Nephron (organoid): ENCODE measurements around the gene WDCP.

Experiments
- H3K27ac Mint-ChIP-seq, 3 experiments: 2 replicates each; pipeline ENCODE4 v1.8.0; 2020; ENCODE audit warnings: mixed read lengths in 3 of 3, mild to moderate bottlenecking in 2 of 3, moderate library complexity in 1 of 3
- H3K27me3 Mint-ChIP-seq: 2 replicates; pipeline ENCODE4 v1.8.0; 2021; ENCODE audit warnings: low read depth, mild to moderate bottlenecking, moderate library complexity, mixed read lengths
- H3K36me3 Mint-ChIP-seq: 2 replicates; pipeline ENCODE4 v1.8.0; 2020; ENCODE audit warnings: low read depth, mixed read lengths
- H3K4me1 Mint-ChIP-seq: 2 replicates; pipeline ENCODE4 v1.8.0; 2020; ENCODE audit warnings: mixed read lengths
- H3K4me3 Mint-ChIP-seq, 3 experiments: 2 replicates each; pipeline ENCODE4 v1.8.0; 2020; ENCODE audit warnings: mild to moderate bottlenecking in 3 of 3, mixed read lengths in 3 of 3, moderate library complexity in 2 of 3
- H3K9me3 Mint-ChIP-seq: 2 replicates; pipeline ENCODE4 v1.8.0; 2020; ENCODE audit warnings: mixed read lengths
- TF ChIP-seq, protein P1 (sequence below), 3 experiments: fragments of 200-600 bp; sonication (generic); IDR thresholded peaks; one replicate each; pipeline ENCODE4 v1.5.0; 2021; ENCODE audit warnings: antibody characterized with exemption in 3 of 3; ENCODE audit not compliant: unreplicated experiment in 3 of 3

WDCP gene

DNA sequence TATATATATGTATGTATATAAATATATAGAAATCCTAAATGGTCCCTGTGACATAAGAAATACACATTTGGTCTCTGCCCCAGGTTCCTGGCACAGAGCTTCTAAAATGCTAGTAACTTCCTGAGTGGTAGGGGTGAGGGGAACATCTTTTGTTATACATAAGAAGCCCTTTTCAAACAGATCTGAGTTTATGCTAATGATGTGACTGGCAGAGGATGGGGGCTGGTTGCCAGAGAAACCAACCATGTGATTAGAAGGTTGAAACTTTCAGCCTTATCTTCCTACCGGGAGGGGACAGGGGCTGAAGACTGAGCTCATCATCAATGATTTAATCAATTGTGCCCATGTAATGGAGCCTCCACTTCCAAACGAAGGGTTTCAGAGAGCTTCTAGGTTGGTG, 21.0 kb downstream of the WDCP start:
- peaks cover 57% of the 10 kb centered on the region for H3K36me3 Mint-ChIP-seq
- TF ChIP-seq, protein P1, sequence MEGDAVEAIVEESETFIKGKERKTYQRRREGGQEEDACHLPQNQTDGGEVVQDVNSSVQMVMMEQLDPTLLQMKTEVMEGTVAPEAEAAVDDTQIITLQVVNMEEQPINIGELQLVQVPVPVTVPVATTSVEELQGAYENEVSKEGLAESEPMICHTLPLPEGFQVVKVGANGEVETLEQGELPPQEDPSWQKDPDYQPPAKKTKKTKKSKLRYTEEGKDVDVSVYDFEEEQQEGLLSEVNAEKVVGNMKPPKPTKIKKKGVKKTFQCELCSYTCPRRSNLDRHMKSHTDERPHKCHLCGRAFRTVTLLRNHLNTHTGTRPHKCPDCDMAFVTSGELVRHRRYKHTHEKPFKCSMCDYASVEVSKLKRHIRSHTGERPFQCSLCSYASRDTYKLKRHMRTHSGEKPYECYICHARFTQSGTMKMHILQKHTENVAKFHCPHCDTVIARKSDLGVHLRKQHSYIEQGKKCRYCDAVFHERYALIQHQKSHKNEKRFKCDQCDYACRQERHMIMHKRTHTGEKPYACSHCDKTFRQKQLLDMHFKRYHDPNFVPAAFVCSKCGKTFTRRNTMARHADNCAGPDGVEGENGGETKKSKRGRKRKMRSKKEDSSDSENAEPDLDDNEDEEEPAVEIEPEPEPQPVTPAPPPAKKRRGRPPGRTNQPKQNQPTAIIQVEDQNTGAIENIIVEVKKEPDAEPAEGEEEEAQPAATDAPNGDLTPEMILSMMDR (IDR thresholded peaks at IDR 0.05; ENCODE audit: unreplicated experiment in 3 of 3): no peak
- H3K27me3 Mint-ChIP-seq: no peaks in the 10 kb centered on the region
- no peaks in the 10 kb centered on the region for H3K9me3 Mint-ChIP-seq
- no peaks in the 10 kb centered on the region for H3K4me1 Mint-ChIP-seq
- H3K4me3 Mint-ChIP-seq: no peak overlapping the region
- H3K27ac Mint-ChIP-seq: no peak overlapping the region

DNA sequence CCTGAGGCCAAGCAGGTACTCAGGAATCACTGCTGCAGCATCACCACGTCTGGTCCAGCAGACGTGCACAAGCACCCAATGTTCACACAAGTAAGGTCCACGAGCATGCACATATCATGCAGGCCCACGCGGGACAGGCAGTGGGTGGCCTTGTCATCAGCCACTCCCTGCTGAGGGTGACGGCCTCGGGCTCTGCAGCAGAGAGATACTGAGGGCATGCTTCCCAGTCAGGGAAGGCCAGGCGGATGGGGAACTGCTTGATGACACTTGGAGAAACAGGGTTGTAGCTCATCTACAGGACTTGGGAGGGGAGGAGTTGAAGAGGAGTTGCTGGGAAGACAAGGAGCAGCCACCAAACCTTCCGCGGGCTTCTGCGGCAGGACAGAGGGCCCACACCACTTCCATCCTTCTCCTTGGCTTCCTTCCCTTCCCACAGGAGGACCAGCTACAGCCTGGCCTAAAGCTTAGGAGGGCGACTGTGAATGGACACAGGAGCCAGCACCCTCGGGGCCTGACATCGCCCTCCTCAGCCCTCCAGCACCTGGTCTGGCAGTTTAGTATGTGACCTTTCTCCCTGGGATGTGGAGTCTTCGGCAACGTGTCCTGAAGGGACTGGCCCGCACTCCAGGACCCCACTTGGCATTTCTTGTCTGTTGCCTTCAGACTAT, 22.1 kb downstream of the WDCP start:
- H3K4me3 Mint-ChIP-seq: no peak overlapping the region
- H3K4me1 Mint-ChIP-seq: no peaks in the 10 kb centered on the region
- H3K36me3 Mint-ChIP-seq: peaks cover 47% of the 10 kb centered on the region
- H3K27me3 Mint-ChIP-seq: no peaks in the 10 kb centered on the region
- H3K9me3 Mint-ChIP-seq: no peaks in the 10 kb centered on the region
- no peak overlapping the region for H3K27ac Mint-ChIP-seq
- TF ChIP-seq, protein P1 (IDR thresholded peaks at IDR 0.05; ENCODE audit: unreplicated experiment in 3 of 3): no peak

DNA sequence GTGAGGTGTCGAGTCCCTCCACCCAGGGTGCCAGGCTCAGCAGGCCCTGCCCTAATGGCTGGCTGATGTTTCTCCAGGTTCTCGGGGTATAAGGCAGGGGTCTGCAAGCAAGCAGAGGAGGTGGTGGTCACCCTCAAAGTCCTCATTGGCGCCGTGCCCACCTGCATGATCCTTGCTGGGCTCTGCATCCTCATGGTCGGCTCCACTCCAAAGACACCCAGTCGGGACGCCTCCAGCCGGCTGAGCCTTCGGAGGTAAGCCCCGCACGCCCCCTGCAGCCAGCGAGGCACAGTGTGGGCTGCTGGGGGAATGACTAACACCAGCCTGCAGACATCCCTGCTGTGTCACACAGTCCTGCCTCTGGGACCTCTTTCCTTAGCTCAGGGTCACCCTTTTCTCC, 23.2 kb downstream of the WDCP start:
- H3K9me3 Mint-ChIP-seq: no peaks in the 10 kb centered on the region

DNA sequence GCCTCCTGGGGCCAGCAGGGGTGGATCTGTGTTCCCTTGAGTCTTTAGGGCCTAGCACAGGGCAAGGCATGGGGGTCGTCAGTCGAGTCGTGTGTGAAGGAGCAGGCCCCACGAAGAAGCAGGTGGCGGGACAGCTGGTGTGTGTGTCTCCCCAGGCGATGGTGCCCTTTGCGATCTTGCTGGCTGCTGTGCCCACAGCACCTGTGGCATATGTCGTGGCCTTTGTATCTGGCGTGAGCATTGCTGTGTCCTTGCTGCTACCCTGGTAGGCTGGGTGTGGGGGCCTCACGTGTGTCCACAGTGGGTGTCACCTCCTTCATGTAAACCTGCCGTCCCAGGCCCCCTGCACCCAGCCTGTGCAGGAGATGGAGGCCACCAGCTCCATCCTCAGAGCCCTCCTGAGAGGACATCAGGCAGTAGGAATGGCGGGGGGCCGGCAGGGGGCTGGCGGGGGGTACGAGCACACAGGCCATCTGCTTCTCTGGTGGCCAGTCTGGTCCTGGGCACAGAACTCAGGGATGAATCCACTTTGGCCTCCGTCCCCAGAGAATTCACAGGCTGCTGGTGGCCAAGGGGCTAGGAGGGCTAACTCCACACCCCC, 24.1 kb downstream of the WDCP start:
- TF ChIP-seq, protein P1 (IDR thresholded peaks at IDR 0.05; ENCODE audit: unreplicated experiment in 3 of 3): no peak
- H3K36me3 Mint-ChIP-seq: peaks cover 29% of the 10 kb centered on the region
- H3K27me3 Mint-ChIP-seq: no peaks in the 10 kb centered on the region
- H3K9me3 Mint-ChIP-seq: no peaks in the 10 kb centered on the region
- no peak overlapping the region for H3K4me3 Mint-ChIP-seq
- H3K27ac Mint-ChIP-seq: no peak overlapping the region
- H3K4me1 Mint-ChIP-seq: no peaks in the 10 kb centered on the region

More for the DNA sequence above, 23.2 kb downstream of the WDCP start:
- TF ChIP-seq, protein P1 (IDR thresholded peaks at IDR 0.05; ENCODE audit: unreplicated experiment in 3 of 3): no peak
- Mint-ChIP-seq H3K36me3 (peaks cover 36% of the 10 kb centered on the region), H3K4me1 (no peaks in the 10 kb centered on the region), H3K4me3 (no peak overlapping the region), H3K27ac (no peak overlapping the region), H3K27me3 (no peaks in the 10 kb centered on the region)

DNA sequence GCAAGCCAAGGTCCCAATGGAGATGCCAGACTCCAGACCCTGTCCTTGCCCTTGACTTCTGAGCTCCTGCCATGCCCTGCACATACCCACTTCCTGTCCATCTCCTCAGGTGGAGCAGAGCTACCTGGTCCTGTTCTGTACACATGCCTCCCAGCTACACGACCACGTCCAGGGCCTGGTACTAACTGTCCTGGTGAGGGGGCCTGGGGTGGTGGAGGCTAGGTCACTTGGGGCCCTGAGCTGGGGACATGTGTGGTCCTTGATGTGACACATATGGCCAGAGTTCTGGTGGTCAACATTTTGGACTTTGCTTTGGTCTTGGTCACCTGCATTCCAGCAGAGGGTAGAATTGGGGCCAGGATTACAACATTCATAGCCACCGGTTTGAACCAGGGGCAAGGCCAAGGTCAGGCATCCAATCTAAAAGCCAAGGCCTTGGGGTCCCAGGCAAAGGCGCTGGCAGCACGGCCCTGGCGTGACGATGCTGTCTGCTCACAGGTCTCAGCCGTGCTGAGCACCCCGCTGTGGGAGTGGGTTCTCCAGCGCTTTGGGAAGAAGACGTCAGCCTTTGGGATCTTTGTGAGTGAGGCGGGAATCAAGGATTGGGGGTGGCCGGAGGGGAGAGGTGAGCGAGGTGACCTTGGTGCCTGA, 24.7 kb downstream of the WDCP start:
- no peaks in the 10 kb centered on the region for H3K4me1 Mint-ChIP-seq
- H3K9me3 Mint-ChIP-seq: no peaks in the 10 kb centered on the region
- H3K36me3 Mint-ChIP-seq: peaks cover 28% of the 10 kb centered on the region
- TF ChIP-seq, protein P1 (IDR thresholded peaks at IDR 0.05; ENCODE audit: unreplicated experiment in 3 of 3): no peak
- no peak overlapping the region for H3K4me3 Mint-ChIP-seq
- H3K27ac Mint-ChIP-seq: no peak overlapping the region
- H3K27me3 Mint-ChIP-seq: no peaks in the 10 kb centered on the region
